NCI-H510A treated with DMSO at 0.1 percent for 48 hours (cell line): ENCODE results near the gene GP1BB.
"Not testable (repeated sequence)": the region's sequence is repeated elsewhere in the genome, so short reads cannot be mapped to it uniquely, and the experiment has no call there.

ENCODE experiments used
- DNase-seq: peaks from one replicate; lab custom pipeline; 2025; lab: John Stamatoyannopoulos, UW

The GP1BB gene

GRCh38 chr22:19693981-19694670, 29.2 kb upstream of the GP1BB start:
- no peak for DNase-seq

- no peak for DNase-seq
Observed at GRCh38 chr22:19694696-19695095, 28.6 kb upstream of the GP1BB start.

GRCh38 chr22:19696504-19697276, 26.6 kb upstream of the GP1BB start:
- DNase-seq = no peak

- DNase-seq = not testable (repeated sequence)
Observed at GRCh38 chr22:19697871-19698270, 25.5 kb upstream of the GP1BB start.

- DNase-seq = no peak
Observed at GRCh38 chr22:19700790-19701419, 22.4 kb upstream of the GP1BB start.

- DNase-seq = no peak
Observed at GRCh38 chr22:19701420-19702145, 21.8 kb upstream of the GP1BB start.

- no peak for DNase-seq
Observed at GRCh38 chr22:19703869-19704268, 19.5 kb upstream of the GP1BB start.

GRCh38 chr22:19704355-19705015, 18.9 kb upstream of the GP1BB start:
- no peak for DNase-seq

- DNase-seq = no peak
Observed at GRCh38 chr22:19705181-19705934, 18.0 kb upstream of the GP1BB start.

GRCh38 chr22:19706661-19707151, 16.6 kb upstream of the GP1BB start:
- DNase-seq = no peak

- DNase-seq = no peak
Observed at GRCh38 chr22:19707347-19708290, 15.7 kb upstream of the GP1BB start.

- DNase-seq = no peak
Observed at GRCh38 chr22:19708321-19709011, 14.9 kb upstream of the GP1BB start.

- DNase-seq = no peak
Observed at GRCh38 chr22:19709063-19709769, 14.1 kb upstream of the GP1BB start.

GRCh38 chr22:19710020-19710768, 13.1 kb upstream of the GP1BB start:
- no peak for DNase-seq

- DNase-seq = no peak
Observed at GRCh38 chr22:19710769-19711106, 12.6 kb upstream of the GP1BB start.

GRCh38 chr22:19713245-19713644, 10.1 kb upstream of the GP1BB start:
- DNase-seq = no peak

GRCh38 chr22:19713650-19714311, 9.6 kb upstream of the GP1BB start:
- DNase-seq = no peak
